Thoracic aorta (tissue), 2 donors: ENCODE data around the gene LAP3. TPM values are rescaled to one million over a fixed set of nuclear protein-coding genes. Genes with fewer than 3 reads are reported as not detected.

Experiments used
- ATAC-seq: fragments of 150-250 bp; one replicate; pipeline ENCODE4 v1.8.0; 2017; ENCODE audit warnings: low read depth; ENCODE audit not compliant: insufficient number of reproducible peaks, low FRiP score
- DNase-seq: peaks from one replicate; pipeline ENCODE4 v3.0.0-alpha.2; 2020; ENCODE audit warnings: low spot score
- H3K27ac ChIP-seq, 2 donors: fragments of 200-600 bp; sonication (generic); 1 replicate in 1 of 2; 2 replicates in 1 of 2; pipeline ENCODE4 v1.5.1; 2016; ENCODE audit warnings: mild to moderate bottlenecking in 2 of 2, moderate library complexity in 2 of 2
- H3K27me3 ChIP-seq: fragments of 200-600 bp; sonication (generic); replicated peaks from 2 replicates; pipeline ENCODE4 v1.6.0; 2016; ENCODE audit warnings: mild to moderate bottlenecking; ENCODE audit not compliant: insufficient read depth
- H3K36me3 ChIP-seq: fragments of 200-600 bp; sonication (generic); one replicate; pipeline ENCODE4 v1.5.1; 2016
- H3K4me1 ChIP-seq, 2 donors: fragments of 200-600 bp; sonication (generic); 1 replicate in 1 of 2; 2 replicates in 1 of 2; pipeline versions ENCODE4 v1.5.1 to v1.6.0; 2016; ENCODE audit warnings: low read depth in 2 of 2, mild to moderate bottlenecking in 1 of 2; ENCODE audit not compliant: control insufficient read depth in 1 of 2
- H3K4me3 ChIP-seq: fragments of 200-600 bp; sonication (generic); 2 replicates; pipeline ENCODE4 v1.5.1; 2016; ENCODE audit warnings: mild to moderate bottlenecking
- H3K9me3 ChIP-seq: fragments of 200-600 bp; sonication (generic); 2 replicates; pipeline ENCODE4 v1.5.1; 2016
- total RNA-seq, 2 donors: library from RNA; depleted of rRNA; stranded (reverse); fragments of >200 nt; gene quantifications; one replicate each; pipeline versions ENCODE4 v1.1.0 to v1.2.3, GENCODE V29; 2016
- TF ChIP-seq, protein P1 (sequence below): fragments of 200-600 bp; sonication (generic); IDR thresholded peaks from one replicate; pipeline ENCODE4 v1.5.1; 2019; ENCODE audit warnings: antibody characterized with exemption

Gene LAP3
- total RNA-seq, 2 donors from 2014 or later = 83.3 to 91.2 TPM

GRCh38 chr4:17624821-17625220, 47.8 kb downstream of the LAP3 start:
- DNase-seq (no peak), ATAC-seq (no peak)
- Histone ChIP-seq H3K27me3 (no peaks in the 10 kb centered on the region), H3K4me3 (no peak overlapping the region), H3K36me3 (peaks cover 94% of the 10 kb centered on the region), H3K27ac (no peak overlapping the region), H3K4me1 (peaks cover 0 to under 1% of the 10 kb centered on the region in 2 donors), H3K9me3 (no peaks in the 10 kb centered on the region)
- TF ChIP-seq, protein P1, sequence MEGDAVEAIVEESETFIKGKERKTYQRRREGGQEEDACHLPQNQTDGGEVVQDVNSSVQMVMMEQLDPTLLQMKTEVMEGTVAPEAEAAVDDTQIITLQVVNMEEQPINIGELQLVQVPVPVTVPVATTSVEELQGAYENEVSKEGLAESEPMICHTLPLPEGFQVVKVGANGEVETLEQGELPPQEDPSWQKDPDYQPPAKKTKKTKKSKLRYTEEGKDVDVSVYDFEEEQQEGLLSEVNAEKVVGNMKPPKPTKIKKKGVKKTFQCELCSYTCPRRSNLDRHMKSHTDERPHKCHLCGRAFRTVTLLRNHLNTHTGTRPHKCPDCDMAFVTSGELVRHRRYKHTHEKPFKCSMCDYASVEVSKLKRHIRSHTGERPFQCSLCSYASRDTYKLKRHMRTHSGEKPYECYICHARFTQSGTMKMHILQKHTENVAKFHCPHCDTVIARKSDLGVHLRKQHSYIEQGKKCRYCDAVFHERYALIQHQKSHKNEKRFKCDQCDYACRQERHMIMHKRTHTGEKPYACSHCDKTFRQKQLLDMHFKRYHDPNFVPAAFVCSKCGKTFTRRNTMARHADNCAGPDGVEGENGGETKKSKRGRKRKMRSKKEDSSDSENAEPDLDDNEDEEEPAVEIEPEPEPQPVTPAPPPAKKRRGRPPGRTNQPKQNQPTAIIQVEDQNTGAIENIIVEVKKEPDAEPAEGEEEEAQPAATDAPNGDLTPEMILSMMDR = no peak

DNA sequence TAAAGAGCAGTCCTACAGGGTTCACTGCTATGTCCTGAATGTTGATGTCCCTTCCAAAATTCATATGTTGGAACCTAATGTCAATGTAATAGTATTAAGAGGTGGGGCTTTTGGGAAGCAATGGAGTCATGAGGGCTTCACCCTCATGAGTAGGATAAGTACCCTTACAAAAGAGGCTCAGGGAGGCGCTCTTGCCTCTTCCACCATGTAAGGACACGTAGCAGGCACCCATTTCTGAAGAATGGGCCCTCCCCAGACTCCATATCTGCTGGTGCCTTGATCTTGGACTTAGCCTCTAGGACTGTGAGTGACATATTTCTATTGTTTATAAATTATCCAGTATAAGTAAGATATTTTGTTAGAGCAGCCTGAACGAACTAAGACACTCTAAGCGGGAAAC, 53.2 kb downstream of the LAP3 start:
- H3K36me3 ChIP-seq = peaks cover 78% of the 10 kb centered on the region
- TF ChIP-seq, protein P1 = no peak
- no peaks in the 10 kb centered on the region for H3K4me1 ChIP-seq
- no peaks in the 10 kb centered on the region for H3K27me3 ChIP-seq
- DNase-seq (no peak), ATAC-seq (no peak)
- H3K27ac ChIP-seq = no peak overlapping the region
- H3K4me3 ChIP-seq = no peak overlapping the region
- no peaks in the 10 kb centered on the region for H3K9me3 ChIP-seq

DNA sequence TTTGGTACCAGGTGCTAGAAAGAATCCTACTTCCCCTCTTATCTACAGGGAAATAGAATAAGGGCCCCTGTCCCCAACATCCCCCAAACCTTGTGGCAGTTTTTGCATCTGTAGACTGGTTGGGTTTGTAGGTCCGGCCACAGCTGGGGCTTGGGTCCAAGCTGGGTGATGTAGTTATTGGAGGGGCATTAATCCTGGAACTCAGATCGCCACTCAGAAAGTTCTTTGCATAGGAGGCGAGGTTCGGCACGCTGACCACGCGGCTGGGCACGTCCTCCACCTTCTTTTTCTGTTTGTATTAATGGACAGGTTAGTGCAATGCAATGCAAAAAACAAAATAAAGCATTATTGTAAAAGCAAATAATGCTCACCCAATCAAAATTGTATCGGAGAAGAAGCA, 56.6 kb downstream of the LAP3 start:
- TF ChIP-seq, protein P1 = no peak
- no peak overlapping the region for H3K27ac ChIP-seq
- peaks cover 46% of the 10 kb centered on the region for H3K36me3 ChIP-seq
- DNase-seq (no peak), ATAC-seq (no peak)
- no peak overlapping the region for H3K4me3 ChIP-seq
- no peaks in the 10 kb centered on the region for H3K4me1 ChIP-seq
- no peaks in the 10 kb centered on the region for H3K9me3 ChIP-seq
- no peaks in the 10 kb centered on the region for H3K27me3 ChIP-seq

GRCh38 chr4:17635056-17635455, 58.1 kb downstream of the LAP3 start:
- ATAC-seq (no peak), DNase-seq (no peak)
- H3K4me1 ChIP-seq = no peaks in the 10 kb centered on the region
- no peak overlapping the region for H3K4me3 ChIP-seq
- peaks cover 36% of the 10 kb centered on the region for H3K36me3 ChIP-seq
- H3K27ac ChIP-seq = no peak overlapping the region
- TF ChIP-seq, protein P1 = no peak
- H3K9me3 ChIP-seq = no peaks in the 10 kb centered on the region
- H3K27me3 ChIP-seq = no peaks in the 10 kb centered on the region

- TF ChIP-seq, protein P1 = no peak
- Histone ChIP-seq H3K4me1 (no peaks in the 10 kb centered on the region), H3K4me3 (no peak overlapping the region), H3K9me3 (no peaks in the 10 kb centered on the region), H3K27ac (no peak overlapping the region), H3K36me3 (peaks cover 33% of the 10 kb centered on the region), H3K27me3 (no peaks in the 10 kb centered on the region)
- no peak for ATAC-seq
- no peak for DNase-seq
Observed at GRCh38 chr4:17636341-17636695, 59.3 kb downstream of the LAP3 start.
